Measurements from ENCODE around the gene PHKA1.
"Not testable (repeated sequence)": the region's sequence is repeated elsewhere in the genome, so short reads cannot be mapped to it uniquely, and the experiment has no call there.

Gene PHKA1

DNA sequence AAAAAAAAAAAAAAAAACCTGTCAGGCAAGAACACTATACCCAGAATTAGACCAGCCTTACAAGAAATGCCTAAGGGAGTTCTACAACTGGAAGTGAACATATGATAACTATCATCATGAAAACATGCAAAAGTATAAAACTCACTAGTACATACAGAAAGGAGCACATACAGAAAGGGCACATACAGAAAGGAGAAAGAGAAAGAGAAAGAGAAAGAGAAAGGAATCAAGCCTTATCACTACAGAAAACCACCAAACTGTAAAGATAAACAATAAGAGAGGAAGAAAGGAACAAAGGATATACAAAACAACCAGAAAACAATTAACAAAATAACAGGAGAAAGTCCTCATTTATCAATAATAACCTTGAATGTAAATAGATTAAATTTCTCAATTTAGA is 50.4 kb downstream of the PHKA1 start:
- no peak for DNase-seq

GRCh38 chrX:72662020-72662747 is 51.9 kb downstream of the PHKA1 start:
- no peak for DNase-seq

- DNase-seq: no peak
These were observed 54.4 kb downstream of the PHKA1 start for GRCh38 chrX:72659723-72660122.

- DNase-seq: no peak
These were observed 62.0 kb downstream of the PHKA1 start for GRCh38 chrX:72652082-72652481.

- DNase-seq: no peak
These were observed 69.2 kb downstream of the PHKA1 start for GRCh38 chrX:72644946-72645345.

- DNase-seq: no peak
These were observed 72.5 kb downstream of the PHKA1 start for GRCh38 chrX:72641611-72642010.

DNA sequence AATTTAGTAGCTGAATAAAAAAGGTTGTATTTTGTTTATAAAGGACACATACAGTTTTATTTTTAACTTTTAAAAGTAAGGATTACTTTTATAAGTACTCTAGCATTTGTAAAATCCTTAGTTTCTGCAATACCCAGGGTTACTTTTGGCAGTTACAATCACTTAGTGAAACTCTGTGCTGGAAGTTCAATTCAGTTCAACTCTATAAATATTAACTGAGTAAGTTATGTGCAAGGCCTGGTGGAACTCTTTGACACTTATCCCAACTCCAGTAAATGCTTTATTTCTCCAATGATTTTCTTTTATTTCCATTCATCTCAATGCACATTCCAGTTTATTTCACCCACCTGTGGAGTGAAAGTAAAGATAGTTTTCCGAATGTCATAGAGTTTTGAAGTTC is 78.2 kb downstream of the PHKA1 start:
- DNase-seq: no peak

GRCh38 chrX:72634331-72634730 is 79.8 kb downstream of the PHKA1 start:
- no peak for DNase-seq

GRCh38 chrX:72630185-72630584 is 83.9 kb downstream of the PHKA1 start:
- no peak for DNase-seq

GRCh38 chrX:72624194-72624593 is 89.9 kb downstream of the PHKA1 start:
- DNase-seq: no peak

DNA sequence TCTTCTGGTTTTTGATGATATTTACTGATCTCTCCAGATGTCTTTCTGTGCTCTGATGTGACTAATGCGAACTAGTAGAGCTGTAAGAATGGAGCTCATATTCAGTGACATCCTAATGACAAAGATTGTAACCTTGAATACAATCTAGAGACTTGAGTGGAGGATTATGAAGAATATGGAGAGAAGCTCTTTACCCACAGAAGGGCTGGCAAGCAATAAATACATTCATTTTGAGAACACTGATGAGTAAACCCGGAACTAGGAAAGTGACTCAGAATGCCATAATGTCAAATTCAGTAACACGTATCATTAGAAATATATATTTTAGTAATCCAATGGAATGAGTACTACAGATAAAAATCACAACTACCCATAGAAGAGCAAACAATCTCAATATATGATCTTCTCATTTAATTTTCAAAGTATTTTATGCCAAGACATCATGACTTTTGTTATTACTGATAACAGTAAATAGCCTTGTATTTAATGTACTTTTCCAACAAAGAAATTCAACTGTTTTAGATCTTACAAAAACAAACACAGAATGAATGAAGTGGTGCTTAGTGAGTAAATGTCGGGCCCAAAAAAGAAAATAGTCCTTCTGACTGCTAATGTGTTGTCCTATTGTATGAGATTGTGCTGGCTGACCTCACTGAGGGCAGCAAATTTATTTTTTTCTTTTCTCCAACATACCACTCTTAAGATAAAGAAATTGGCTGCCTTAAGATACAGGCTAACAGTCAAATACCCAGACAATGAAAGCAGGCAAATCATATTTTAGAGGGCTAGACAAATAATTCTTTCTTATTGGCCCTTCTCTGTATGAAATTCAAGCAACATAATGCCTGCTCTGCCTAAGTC is 92.3 kb downstream of the PHKA1 start:
- DNase-seq: no peak

DNA sequence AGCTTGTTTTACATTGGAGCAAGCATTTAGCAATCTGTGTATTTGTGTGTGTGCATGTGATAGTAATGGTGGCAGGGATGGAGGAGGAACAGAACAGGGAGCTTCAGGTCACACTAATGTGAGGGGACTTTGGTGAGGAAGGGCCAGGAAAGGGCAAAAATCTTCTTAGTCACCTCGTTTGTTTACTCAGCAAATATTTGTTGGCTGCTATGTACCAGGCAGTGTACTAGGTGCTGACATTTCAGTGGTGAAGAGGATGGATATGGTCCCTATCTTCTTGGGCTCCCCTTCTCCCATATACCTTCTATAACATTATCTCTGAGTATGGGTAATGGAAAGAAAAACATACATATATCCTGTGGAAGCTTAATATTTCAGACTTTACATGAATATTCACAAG is 92.9 kb downstream of the PHKA1 start:
- no peak for DNase-seq

DNA sequence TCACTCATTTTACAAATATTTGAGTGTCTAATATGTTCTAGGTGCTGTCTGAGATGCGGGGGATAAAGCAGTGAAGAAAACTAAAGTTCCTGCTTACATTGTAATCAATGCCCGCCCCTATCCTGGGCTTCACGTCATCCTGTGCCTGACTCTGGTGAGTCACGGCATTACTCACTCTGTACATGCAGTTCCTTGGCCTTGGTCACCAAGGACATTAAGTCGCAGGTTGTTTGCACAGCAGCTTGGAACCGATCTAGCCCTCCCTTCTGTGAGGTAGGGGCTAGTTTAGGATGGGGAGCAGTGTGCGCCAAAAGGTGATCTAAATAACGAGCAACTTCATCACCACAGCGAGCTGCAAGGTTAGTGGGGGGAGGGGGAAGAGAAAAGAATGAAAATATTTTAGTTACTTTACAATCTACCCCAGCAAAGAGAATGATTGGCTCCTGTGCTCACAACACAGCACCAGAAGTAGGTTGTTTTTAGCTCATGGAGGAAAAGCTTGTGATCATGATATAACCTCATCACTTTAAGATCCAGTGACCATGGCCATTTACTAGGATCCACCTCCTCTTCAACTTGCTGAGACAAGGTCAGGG is 93.5 kb downstream of the PHKA1 start:
- no peak for DNase-seq

DNA sequence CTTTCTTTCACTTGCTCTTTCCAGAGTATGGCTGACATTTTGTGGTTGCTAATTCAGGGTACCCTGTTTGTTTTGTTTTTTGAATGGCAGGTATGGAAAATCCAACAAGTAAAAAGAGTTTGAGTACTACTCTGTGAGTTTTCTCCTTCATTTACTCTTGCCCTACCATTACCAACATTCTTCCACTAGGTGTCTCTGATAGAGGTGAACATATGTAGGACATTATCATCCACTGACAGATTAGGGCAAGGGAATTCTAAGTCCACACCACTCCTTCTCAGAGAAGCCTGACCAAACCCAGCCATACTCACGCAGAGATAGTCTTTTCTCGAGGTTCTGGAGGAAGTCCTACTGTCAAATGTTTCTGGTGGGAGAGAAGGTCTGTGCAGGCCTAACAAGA is 104.8 kb downstream of the PHKA1 start:
- no peak for DNase-seq

DNA sequence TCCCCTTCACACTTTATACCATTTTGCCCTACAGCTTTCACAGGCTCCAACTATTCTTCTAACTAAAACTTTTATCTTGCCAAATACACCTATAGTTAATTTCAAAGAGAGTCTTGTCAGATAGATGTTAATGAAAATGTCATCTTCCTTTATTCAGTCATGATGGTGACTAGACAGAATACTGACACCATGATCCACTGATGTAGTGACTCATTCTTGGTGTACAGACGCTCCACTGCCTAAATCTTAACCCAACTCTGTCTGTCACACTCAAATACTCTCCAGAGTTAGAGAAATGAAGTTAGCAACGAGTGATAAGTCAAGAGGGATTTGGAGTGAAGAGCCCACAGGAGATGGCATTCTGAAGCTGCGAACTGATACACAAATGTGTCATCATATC is 109.4 kb downstream of the PHKA1 start:
- no peak for DNase-seq

GRCh38 chrX:72604112-72604511 is 110.0 kb downstream of the PHKA1 start:
- no peak for DNase-seq

GRCh38 chrX:72591038-72591437 is 123.1 kb downstream of the PHKA1 start:
- DNase-seq: not testable (repeated sequence)

DNA sequence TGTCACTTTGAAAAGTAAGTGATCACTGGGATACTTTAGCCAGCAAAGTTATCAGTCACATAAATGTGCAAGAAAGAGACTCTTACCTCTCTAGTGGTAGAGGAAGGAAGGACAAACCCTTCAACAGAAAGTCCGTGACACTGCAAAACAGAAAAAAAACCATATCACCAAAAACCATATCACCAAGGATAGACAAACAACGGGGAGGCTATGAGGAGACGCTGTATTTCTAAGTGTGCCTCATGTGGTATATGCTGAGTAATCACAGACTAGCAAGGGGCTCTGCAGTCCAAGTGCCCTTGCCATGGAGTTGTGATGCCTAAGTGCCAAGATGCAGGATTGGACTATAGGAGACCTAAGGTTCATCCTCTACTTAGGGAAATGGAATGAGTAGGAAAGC is 129.9 kb downstream of the PHKA1 start:
- DNase-seq: no peak

- DNase-seq: no peak
These were observed 137.8 kb downstream of the PHKA1 start for GRCh38 chrX:72576141-72576894.

DNA sequence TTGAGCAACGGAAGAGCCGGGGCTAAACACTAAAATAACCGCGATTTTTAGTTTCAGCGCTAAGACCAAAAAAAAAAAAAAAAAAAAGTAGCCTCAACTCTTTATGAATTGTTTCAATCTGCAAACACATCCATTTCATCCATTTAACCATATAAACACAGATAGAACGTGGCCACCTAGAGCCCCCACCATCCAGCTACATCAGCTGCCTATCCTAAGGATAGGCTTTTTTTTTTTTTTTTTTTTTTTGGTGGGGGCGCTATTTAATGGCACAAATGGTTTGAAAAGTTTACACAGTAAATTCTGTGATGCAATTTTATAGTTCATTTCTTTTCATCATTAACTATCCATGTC is 141.0 kb downstream of the PHKA1 start:
- DNase-seq: no peak

GRCh38 chrX:72572248-72573157 is 141.6 kb downstream of the PHKA1 start, which contains the start of gene HDAC8:
Gene HDAC8, minus strand, starts transcription at chrX:72572843. Its CDS starts 82 bp downstream, at chrX:72572761.
- peak; percentile 90 for DNase-seq

DNA sequence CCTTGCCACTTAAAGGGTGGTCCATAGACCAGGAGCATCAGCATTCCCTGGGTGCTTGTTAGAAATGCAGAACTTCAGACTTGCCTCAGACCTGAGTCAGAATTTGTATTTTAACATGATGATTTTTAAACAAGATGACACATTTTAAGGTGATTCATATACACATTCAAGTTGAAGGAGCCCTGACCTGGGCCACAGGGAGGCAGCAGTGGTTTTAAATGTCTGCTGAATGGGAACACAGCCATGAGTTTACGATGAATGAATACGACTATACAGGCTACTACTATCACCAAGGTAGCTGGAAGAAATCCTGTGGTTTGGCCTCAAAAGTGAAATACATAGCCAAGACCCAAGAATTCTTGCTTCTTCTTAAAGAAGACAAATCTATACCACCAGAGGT is 144.3 kb downstream of the PHKA1 start:
- DNase-seq: no peak

Measured in NCI-H1092 treated with DMSO at 0.1 percent for 48 hours (cell line).